HG02981 (cell line): ENCODE results near the gene UNC13A.

Experiments used
- ATAC-seq: cut with Tn5 transposase; IDR thresholded peaks from one replicate; pipeline ENCODE4 v1.9.1; 2021; ENCODE audit warnings: mild to moderate bottlenecking, moderate library complexity; ENCODE audit not compliant: unreplicated experiment

The UNC13A gene

DNA sequence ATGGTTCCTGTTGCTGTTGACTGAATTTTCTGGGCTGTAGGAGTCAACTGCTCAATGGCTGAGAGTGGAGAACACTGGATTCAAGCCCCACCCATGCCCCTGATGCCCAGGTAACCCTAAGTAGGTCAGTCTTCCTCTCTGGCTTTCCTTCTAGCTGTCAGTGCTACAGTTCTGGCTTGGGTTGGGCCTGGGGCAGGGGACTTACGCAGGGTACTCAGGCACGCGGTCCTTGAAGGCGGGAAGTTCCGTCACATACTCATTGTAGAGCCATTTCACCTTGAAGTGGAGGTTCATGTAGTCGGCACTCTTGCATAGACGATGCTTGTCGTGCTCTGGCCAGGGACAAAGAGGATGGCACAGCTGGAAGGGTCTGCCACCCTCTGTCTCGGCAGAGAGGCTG is 55.6 kb downstream of the UNC13A start:
- ATAC-seq, result no peak

DNA sequence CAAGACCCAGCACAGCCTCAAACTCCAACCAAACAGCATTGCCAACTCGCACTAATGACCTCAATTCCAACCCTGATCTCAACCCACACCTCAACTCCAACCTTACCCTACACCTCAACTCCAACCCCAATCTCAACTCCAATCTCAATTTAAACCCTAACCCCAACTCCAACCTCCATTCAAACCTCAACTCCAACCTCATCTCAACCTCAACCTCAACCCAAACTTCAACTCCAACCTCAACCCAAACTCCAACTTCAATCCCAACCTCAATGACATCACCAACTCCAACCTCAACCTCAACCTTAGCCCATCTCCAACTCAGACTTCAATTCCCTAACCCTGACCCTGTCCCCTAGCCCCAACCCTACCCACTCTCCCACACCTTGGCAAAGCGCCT is 58.4 kb downstream of the UNC13A start:
- ATAC-seq, result no peak

DNA sequence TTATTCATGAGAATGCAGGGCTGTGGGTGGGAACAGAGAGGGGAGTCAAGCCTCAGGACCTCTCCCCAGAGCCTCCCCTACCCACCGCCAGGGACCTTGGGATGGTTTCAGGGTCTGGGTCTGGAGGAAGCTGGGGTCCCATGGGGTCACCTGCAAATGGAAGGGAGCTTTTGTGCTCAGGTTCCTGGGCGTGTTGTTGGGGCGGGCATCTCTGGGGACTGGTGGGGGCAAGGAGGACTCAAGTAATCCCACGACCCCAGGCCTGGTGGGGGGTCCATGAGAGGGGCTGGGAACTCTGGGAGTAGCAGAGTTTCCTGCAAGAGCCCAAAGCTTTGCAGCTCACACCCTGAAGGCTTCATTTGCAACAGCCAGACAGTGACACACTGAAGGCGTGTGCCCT is 60.2 kb downstream of the UNC13A start:
- ATAC-seq, result no peak

DNA sequence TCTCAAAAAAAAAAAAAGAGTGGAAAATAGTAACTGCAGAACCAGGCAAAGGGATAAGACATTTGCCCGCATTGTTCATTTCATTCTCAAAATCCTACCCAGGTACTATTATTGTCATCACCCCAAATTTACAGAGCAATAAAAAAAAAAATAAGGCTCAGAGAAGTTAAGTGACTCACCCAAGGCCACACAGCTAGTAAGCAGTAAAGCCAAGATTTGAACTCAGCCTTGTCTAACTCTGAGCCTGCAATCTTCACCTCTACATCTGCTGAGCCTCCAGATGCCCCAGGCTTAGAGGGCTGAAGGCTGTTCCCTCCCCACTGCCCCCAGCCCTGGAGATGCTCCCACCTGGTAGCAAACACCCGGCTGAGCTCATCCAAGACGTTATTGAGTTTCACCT is 61.0 kb downstream of the UNC13A start:
- ATAC-seq, result no peak

DNA sequence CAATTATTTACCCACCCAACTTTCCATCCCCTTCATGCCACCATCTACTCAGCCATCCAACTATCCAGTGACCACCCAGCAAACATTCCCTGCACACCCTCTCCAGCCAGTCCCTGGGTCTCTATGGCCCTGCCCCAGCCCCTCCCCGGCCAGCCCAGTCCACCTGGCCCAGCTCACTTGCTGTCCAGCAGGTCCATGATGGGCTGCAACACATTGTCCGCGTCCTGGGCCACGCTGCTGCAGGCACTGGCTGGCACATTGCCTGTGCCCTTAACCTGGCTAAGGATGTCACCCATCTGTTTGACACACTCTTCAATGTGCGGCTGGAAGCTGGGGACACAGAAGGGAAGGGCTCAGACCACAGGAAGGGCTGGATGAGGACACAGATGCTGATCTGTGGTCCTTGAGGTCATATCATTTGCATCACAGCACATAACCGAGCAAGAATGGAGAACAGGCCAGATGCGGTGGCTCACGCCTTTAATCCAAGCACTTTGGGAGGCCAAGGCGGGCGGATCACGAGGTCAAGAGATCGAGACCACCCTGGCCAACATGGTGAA is 61.6 kb downstream of the UNC13A start:
- ATAC-seq, result no peak

DNA sequence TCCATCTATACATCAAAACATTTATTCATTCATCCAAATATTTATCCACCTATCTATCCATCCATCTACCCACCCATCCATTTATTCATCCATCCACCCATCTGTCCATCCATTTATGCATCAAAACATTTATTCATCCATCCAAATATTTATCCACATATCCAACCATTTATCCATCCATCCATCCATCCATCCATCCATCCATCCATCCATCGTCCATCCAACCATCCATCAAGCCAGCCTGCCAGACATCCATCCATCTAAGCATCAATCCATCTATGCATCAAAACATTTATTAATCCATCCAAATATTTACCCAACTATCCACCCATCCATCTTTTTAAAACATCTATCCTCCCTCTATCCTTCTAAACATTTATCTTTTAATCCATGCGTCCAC is 62.2 kb downstream of the UNC13A start:
- no peak for ATAC-seq

DNA sequence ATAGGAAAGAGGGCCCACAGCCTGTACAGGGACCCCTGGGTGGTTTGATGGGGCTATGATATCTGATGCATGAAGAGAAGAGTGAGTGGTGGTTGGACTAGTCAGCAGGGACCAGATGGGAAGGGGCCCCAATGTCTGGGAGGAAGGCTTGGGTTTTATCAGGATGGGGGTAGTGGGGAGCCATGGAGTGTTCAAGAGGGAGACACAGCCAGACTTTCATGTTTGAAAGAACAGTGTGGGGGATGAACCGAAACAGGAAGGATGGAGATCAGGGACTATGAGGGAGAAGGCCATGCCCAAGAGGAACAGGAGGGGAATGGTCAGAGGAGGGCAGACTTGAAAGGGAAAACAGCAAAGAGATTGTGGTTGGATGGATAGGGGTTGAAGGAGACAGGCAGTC is 63.1 kb downstream of the UNC13A start:
- no peak for ATAC-seq

DNA sequence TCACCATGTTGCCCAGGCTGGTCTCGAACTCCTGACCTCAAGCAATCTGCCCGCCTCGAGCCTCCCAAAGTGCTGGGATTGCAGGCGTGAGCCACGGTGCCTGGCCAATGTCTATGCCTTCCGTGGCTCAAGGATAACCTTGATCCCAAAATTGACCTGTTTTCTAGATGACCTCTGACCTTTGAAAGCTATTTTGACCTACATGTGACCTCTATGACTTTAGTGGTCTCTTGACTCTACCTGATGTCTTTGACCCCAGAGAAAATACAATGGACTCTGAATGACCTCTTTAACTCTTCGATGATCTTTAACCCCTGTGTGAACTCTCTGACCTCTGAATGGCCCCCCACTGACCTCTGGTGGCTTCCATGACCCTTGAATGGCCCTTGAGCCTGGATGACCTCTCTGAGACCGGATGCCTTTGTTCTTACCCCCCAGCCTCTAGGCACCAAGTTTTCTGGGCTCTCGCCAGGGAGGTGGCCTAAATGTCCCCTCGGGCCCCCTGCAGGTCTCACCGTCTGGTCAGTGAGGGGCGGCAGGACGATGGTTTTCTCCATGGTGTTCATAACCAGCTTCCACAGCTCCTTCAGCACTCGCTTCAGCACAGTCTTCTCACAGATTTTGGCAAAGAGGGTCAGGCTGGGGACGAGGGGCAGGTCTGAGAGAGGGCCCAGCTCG is 63.7 kb downstream of the UNC13A start:
- no peak for ATAC-seq

DNA sequence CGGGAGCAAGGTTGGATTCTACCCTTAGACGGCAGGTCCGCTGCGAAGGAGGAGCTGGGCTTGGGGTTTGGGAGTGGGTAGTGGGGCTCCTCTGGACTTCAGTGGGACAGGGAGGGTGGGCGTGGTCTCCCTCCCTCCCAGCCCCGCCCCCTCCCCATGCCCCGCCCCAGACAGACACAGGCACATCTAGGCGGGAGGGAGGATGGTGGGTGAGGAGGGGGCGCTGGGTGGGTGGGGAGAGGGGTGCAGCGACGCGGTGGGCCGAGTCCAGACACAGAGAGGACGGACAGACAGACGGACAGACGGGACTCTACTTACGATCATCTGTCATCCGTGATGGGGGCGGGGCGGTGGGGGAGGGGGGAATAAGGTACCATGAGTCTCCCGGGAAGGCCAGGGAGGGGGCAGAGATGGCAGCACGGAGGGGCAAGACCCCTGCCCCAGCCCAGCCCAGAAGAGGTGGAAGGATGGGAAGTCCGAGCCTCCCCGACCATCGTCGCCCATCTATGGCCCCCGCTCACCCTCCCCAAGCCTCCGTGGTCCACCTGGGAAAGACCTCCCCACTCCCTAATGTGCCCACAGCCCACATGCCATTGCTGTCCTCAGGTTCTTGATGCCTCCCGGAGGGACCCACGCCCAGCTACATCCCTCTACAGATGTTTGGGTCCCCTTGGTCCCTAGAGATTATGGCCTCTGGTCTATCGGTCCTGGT is 64.8 kb downstream of the UNC13A start:
- ATAC-seq, result no peak

DNA sequence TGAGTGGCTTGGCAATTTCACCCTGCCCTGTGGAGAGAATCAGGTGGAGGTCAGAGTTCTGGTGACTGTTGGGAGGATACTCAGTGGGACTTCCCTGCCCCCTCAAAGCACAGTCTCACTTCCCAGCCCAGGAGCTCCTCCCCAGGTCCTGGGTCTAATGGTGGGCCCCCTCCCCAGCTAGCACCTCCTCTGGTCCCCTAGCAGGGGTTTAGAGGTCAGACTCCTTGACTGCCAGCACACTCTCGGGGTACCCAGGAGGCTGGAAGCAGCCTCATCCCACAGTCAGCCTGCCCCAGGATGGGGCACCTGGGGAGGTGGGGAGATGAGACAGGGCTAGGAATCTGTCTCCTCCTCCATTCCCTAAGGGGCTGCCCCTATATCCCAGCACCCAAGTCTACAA is 67.5 kb downstream of the UNC13A start:
- ATAC-seq, result no peak

DNA sequence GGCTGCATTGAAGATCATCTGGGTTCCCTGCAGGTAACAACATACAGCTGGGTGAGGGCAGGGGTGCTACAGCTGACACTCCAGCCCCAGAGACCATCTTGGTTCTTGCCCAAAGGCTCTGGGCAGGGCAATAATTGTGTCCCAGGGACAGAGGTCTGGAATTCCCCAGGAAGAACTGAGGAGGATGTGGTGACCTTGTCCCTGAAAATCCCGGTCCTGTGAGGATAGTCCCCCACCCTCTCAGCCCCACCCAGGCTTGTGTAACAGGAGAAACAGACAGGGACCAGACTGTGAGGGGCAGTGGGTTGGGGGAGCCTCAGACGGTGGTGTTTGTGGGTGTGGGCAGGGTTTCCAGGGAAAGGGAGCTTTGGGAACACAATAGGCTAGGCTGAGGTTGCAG is 69.2 kb downstream of the UNC13A start:
- no peak for ATAC-seq

DNA sequence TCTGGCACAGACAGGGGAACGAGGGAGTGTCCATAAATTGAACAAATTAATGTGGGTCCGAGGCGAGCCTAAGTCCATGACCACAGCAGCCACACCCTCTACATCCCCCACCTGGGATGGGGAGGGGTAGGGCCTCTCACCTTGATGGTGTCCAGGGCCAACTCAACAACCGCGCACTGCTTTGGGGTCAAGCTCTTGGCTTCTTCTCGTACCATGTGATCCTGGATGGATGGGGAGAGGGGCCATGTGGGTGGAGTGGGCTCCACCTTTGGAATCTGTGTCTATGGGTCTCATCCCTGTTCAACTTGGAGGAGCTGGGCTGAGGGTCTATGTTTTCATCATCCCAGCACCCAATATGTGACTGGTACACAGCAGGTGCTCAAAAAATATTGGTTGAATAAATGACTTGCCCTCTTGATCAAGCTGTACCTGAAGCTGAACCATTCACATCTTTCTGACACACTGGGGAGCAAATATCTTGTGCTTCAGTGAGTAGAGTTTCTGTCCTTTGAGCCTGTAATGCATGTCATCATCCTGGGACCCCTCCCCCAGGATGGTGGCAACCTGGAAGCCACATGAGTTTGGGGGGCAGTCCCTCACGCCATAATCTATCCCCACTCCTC is 69.8 kb downstream of the UNC13A start:
- no peak for ATAC-seq

DNA sequence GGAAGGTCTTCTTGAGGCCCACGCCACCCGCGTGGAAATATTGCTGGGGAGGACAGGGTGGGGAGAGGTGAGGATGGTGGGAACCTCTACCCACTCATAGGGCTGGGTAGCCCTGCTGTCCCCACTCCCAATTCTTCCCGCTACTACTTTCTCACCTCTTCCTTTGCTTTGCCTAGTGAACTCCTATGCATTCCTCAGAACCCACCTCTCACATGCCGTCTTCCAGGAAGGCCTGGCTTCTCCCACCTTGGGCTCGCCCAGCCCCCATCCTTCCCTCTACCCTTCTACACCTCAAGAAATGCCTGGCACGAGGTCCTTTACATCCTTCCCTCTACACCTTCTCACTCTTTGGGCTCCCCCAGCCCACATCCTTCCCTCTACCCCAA is 70.4 kb downstream of the UNC13A start:
- no peak for ATAC-seq

DNA sequence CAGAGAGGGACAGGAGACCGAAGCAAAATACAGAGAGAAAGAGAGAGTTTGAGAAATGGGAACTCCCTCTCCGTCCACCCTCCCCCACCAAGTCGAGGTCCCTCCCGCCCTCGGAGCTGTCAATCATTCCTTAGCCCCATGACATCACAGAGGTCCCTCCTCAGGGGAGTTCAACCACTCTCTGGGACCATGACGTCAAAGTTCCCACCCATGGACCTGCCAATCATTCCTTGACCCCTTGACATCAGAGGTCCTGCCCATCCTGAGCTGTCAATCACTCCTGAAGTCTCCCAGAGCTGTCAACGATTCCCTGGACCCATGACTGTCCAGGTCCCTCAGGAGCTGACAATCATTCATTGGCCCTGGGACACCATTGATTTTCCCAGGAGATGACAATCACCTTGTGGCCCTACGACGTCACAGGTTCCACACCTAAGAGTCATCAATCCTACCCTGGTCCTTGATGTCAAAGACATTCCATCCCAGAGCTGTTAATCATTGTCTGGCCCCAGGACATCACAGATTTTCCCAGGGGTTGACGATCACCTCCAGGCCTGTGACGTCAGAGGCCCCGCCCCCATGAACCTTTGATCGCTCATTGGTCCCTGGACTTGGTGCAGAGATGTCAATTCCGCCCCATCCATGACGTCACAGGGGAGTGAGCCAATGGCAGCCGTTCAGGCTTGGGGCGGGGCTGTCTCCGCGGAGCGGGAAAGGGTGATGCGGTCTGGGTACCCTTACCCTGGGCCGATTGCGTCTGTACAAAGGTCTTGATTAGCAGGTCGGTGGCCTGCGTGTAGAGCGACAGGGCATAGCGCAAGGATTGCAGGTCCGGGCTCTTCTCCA is 71.0 kb downstream of the UNC13A start:
- ATAC-seq, result no peak

DNA sequence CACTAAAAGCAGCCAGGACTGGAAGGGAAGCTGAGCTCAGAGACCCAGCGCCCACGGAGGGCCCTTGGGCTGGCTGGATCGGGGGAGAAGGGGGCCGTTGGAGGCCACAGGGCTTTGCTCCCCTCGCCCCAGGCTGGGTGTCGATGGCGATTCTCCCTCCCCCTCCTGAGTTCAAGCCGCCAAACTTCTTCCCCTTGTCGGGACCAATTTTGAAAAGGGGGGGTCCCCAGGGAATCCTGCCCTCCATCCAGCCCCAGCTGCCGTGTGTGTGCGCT is 71.5 kb downstream of the UNC13A start:
- no peak for ATAC-seq

DNA sequence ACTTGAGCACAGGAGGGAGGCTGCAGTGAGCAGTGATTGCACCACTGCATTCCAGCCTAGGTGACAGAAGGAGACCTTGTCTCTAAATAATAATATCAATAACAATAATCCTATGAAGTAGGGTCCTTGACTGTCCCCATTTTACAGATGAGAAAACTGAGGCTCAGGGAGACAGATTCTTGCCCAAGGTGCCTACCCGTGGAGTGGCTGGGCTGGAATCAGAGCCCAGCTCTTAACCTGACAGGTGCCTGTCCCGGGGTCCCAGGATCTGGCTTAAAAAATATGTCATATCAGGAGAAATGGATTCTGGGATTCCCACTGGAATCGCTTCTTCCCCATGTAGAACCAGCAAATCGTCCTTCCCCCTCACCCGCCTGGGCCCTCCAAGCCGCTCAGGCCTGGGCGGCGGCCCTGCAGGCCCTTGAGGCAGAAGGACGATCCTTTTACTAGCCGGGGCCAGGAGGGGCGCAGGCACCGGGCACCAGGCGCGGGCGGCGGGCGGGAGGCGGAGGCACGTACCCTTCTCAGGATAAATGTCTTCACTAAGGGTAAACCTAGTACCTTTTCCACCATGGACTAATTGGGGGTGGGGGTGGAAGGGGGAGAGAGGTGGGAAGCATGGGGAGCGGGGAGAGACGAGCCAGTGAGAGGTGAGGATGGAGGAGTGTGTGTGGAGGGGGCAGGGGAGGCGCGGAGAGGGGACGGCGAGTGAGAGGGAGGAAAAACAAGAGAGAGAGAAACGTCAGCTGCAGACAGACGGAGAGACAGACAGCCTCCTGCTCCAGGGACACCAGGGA is 72.1 kb downstream of the UNC13A start:
- no peak for ATAC-seq

DNA sequence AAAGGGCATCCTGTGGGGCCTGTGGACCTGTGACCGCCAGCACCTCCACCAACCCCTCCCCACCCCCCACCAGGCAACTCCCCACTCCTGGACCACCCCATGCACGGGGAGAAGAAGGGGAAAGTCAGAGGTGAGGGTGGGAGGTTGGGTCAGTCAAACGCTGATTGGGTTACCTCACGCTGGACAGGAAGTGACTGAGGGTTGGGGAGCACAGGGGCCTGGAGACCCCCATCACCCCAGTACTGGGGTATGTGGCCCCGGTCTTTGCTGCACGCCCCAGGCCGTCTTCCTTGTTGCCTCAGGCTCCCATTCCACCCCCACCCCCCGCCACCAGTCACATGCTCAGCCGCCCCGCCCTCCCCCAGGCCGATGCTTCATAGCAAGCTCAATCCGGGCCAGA is 73.7 kb downstream of the UNC13A start:
- no peak for ATAC-seq

DNA sequence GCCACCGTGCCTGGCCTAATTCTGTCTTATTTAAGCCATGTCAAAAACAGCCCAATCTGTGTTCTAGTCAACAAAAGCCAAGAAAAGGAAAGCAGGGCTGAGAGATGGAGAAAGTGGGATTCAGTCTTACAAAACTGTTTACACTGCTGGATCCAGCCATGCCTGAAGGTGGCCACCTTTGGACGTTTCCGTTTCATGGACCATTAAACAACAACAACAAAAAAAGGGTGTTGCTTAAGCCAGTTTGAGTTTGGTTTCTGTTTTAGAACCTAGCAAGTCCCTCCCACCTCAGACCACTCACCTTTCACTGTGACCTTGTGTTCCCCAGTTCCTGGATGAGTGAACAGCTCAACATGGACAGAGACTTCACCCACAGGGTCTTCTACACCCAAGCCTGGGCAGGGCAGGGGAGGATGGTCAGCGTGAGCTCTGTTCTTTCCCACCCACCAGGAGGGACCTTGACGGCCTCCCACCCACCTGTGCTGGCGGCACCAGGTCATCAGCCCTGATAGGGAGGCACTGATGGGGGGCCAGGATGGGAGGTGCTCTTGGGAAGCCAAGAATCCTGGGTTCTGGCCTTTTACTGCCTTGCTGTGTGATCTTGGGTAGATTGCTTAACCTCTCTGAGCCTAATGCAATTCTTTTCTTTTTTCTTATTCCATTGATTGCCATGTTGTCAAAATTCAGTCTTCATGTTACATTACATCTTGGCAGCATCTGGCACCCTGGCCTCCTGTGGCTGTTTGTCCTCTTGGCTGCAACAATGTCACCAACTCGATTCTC is 76.5 kb downstream of the UNC13A start:
- no peak for ATAC-seq

DNA sequence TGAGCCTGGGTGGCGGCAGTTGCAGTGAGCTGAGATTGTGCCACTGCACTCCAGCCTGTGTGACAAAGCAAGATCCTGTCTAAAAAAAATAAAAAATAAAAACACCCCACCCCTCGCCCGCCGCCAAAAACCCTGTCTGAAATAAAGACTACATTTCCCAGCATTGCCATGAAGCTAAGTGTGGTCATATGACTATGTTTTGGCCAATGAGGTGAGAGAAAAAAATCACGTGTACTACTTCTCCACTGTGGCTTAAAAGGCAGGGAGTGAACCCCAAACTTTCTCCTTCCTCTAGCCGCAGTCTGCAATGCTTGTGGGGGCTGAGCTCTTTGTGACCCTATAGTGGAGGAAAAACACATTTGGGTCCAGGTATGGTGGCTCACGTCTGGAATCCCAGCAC is 77.8 kb downstream of the UNC13A start:
- no peak for ATAC-seq

DNA sequence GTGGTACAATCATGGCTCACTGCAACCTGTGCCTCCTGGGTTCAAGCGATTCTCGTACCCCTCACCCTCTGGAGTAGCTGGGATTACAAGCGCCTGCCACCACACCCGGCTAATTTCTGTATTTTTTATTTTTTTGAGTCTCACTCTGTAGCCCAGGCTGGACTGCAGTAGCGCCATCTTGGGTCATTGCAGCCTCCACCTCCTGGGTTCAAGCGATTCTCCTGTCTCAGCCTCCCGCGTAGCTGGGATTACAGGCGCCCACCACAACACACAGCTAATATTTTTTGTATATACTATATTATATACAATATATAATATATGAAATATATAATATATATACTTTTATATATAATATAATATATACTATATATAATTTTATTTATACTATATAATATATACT is 80.2 kb downstream of the UNC13A start:
- no peak for ATAC-seq
